Activated CD8-positive, alpha-beta T cell treated with anti-CD3 and anti-CD28 coated beads for 36 hours (primary cell): ENCODE data around the gene SDCCAG8. TPM values are rescaled to one million over a fixed set of nuclear protein-coding genes. Genes with fewer than 3 reads are reported as not detected.

Experiments
- ATAC-seq: fragments of 200-7000 bp; cut with Tn5 transposase; one replicate; pipeline ENCODE4 v1.10.0; 2021; ENCODE audit warnings: mild to moderate bottlenecking, moderate library complexity
- CTCF ChIA-PET: fragments of 350-600 bp; sonication (Branson Sonifier 250); formaldehyde crosslinking; loops from one replicate; lab custom pipeline; 2021; ENCODE audit warnings: antibody characterized with exemption; lab: Charles Lee
- POLR2A ChIA-PET: fragments of 350-600 bp; sonication (Branson Sonifier 250); formaldehyde crosslinking; loops from one replicate; lab custom pipeline; 2021; ENCODE audit warnings: antibody characterized with exemption; lab: Charles Lee
- DNase-seq: peaks from one replicate; pipeline ENCODE4 v3.0.0-alpha.2; 2020
- H3K27ac Mint-ChIP-seq: one replicate; pipeline ENCODE4 v1.8.0; 2021; ENCODE audit warnings: mild to moderate bottlenecking, mixed read lengths
- H3K27me3 Mint-ChIP-seq: one replicate; pipeline ENCODE4 v1.8.0; 2021; ENCODE audit warnings: mixed read lengths
- H3K36me3 Mint-ChIP-seq: one replicate; pipeline ENCODE4 v1.8.0; 2021; ENCODE audit warnings: low read depth, mixed read lengths
- H3K4me1 Mint-ChIP-seq: one replicate; pipeline ENCODE4 v1.8.0; 2021; ENCODE audit warnings: low read depth, mixed read lengths
- H3K4me3 Mint-ChIP-seq: one replicate; pipeline ENCODE4 v1.8.0; 2021; ENCODE audit warnings: mild to moderate bottlenecking, moderate library complexity, mixed read lengths
- H3K9me3 Mint-ChIP-seq: one replicate; pipeline ENCODE4 v1.8.0; 2021; ENCODE audit warnings: mixed read lengths
- intact Hi-C: fragments of 100-400 bp; cut with micrococcal nuclease; formaldehyde crosslinking; loops from one replicate; pipeline ENCODE4 v1.10.0; 2022
- total RNA-seq, 2 experiments: library from RNA; stranded (reverse); gene quantifications; one replicate each; pipeline ENCODE4 v1.2.3, GENCODE V29; 2021
- TF ChIP-seq, protein P1 (sequence below): fragments of 200-600 bp; IDR thresholded peaks from one replicate; pipeline ENCODE4 v1.8.0; 2022; ENCODE audit warnings: antibody characterized with exemption, mild to moderate bottlenecking

Gene SDCCAG8
- total RNA-seq, 2 experiments from 2014 or later, result 22.4 to 22.6 TPM

DNA sequence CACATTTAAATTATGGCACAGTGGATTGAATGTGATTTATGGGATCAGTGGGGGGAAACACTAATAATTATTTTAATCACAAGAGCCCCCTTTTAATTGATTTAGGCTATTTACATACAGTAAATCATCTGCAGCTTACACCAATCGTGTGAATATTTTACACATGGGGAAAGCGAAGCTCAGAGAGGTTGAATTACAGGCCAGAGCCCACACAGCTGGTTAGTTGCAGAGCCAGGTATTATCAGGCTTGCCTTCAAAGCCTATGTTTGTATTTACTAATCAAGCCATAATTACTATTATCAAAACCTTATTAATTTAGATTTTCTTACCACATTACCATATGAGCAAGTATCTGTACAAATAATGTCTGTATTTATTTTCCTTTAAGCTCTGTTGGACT is 749 bp downstream of the SDCCAG8 start:
- DNase-seq (peak; percentile 7), ATAC-seq (no peak)
- Mint-ChIP-seq H3K4me3 (peak overlapping the region; percentile 97), H3K36me3 (peaks cover 9% of the 10 kb centered on the region), H3K27ac (peak overlapping the region; percentile 95), H3K9me3 (no peaks in the 10 kb centered on the region), H3K4me1 (peaks cover 28% of the 10 kb centered on the region), H3K27me3 (no peaks in the 10 kb centered on the region)
- intact Hi-C loops, result no loop called here
- ChIA-PET CTCF (interaction anchor here (1.4 kb wide), 1 partner anchor 21 kb away, joined by 3 read pairs; no protein-coding TSS in a partner anchor), POLR2A (interaction anchor here (1.7 to 2.9 kb wide), 2 partner anchors 17 to 791 kb away, joined by 7 to 13 read pairs; no protein-coding TSS in a partner anchor)
- TF ChIP-seq, protein P1, sequence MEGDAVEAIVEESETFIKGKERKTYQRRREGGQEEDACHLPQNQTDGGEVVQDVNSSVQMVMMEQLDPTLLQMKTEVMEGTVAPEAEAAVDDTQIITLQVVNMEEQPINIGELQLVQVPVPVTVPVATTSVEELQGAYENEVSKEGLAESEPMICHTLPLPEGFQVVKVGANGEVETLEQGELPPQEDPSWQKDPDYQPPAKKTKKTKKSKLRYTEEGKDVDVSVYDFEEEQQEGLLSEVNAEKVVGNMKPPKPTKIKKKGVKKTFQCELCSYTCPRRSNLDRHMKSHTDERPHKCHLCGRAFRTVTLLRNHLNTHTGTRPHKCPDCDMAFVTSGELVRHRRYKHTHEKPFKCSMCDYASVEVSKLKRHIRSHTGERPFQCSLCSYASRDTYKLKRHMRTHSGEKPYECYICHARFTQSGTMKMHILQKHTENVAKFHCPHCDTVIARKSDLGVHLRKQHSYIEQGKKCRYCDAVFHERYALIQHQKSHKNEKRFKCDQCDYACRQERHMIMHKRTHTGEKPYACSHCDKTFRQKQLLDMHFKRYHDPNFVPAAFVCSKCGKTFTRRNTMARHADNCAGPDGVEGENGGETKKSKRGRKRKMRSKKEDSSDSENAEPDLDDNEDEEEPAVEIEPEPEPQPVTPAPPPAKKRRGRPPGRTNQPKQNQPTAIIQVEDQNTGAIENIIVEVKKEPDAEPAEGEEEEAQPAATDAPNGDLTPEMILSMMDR, result no peak

DNA sequence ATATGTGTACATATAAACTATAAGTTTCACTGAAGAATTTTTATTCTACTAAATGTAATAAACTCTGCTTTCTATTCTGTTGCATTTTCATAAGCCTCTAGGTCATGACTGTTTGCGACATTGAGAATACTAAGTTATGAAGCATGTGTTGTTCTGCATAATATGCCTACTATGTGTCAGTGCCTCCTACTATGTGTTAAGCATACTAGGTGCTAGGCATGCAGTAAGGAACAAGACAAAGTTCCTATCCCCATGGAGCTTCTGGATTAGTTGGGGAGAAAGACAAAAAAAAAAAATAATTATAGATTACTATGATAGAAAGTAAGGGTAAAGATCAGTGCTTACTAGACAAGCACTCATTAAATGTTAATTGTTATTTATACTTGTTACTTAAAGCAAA is 1.3 kb downstream of the SDCCAG8 start:
- POLR2A ChIA-PET, result no interaction called here

DNA sequence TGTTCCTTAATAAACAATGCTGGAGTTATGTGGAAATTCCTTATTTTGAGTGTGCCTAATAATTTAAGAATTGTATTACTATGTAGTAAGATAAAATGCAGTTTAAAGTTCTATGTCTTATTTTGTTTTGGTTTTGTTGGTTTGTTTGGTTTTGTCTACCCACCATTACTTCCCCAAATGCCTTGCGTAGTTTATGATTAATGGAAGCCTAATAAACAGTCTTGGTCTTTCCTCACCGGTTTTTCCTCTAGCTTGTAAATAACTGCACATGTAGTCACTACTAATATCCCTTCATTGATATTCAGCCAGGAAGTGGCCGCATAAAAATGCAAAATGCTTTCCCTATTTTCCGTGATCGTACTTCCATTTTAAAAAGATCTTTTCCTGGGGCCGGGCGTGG is 2.9 kb downstream of the SDCCAG8 start:
- ChIA-PET POLR2A (interaction anchor here (1.4 kb wide), 1 partner anchor 55 kb away, joined by 3 read pairs; no protein-coding TSS in a partner anchor), CTCF (interaction anchor here (0.6 kb wide), 1 partner anchor 28 kb away, joined by 3 read pairs; no protein-coding TSS in a partner anchor)
- H3K4me3 Mint-ChIP-seq, result no peak overlapping the region
- ATAC-seq (no peak), DNase-seq (no peak)
- intact Hi-C loops, result no loop called here
- peaks cover 16% of the 10 kb centered on the region for H3K4me1 Mint-ChIP-seq
- peaks cover 11% of the 10 kb centered on the region for H3K36me3 Mint-ChIP-seq
- no peaks in the 10 kb centered on the region for H3K27me3 Mint-ChIP-seq
- no peaks in the 10 kb centered on the region for H3K9me3 Mint-ChIP-seq
- H3K27ac Mint-ChIP-seq, result no peak overlapping the region
- TF ChIP-seq, protein P1, result no peak

More for the DNA sequence above, 1.3 kb downstream of the SDCCAG8 start:
- ATAC-seq, result no peak
- Mint-ChIP-seq H3K27me3 (no peaks in the 10 kb centered on the region), H3K27ac (no peak overlapping the region), H3K36me3 (peaks cover 9% of the 10 kb centered on the region), H3K4me1 (peaks cover 23% of the 10 kb centered on the region), H3K9me3 (no peaks in the 10 kb centered on the region), H3K4me3 (peak overlapping the region; percentile 97)
- DNase-seq, result no peak
- CTCF ChIA-PET, result interaction anchor here (1.4 kb wide), 1 partner anchor 22 kb away, joined by 3 read pairs; no protein-coding TSS in a partner anchor
- intact Hi-C loops, result no loop called here
- TF ChIP-seq, protein P1, result no peak

DNA sequence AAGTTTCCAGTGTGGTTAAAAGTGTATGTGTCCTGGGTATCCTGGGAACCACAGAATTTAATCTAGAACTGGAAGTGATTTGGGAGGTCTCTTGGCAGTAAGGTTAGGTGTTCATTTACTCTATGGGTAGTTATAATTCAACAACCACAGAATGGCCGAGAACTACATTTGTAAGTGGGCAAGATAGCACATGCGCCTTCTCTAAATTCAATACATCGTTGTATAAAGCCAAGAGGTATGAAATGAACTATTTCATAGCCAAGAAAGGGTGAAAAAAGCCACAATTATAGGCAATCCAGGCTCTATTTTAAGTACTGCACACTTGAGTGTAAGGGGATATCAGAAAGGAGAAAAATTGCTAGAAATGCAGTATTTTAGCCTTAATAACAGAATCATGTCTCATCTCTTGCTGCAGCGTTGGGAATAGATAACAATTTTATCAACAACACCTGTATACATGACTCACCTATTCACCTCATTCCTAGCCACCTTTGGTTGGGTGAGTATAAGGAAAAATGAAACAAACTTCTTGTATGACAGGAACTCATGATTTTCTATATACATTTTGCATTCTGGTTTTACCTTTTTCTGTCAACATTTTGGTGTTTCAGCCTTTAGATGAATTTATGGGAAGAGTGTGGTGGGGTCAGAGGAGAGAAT is 4.5 kb downstream of the SDCCAG8 start:
- no peak overlapping the region for H3K27ac Mint-ChIP-seq
- no peaks in the 10 kb centered on the region for H3K27me3 Mint-ChIP-seq
- DNase-seq (no peak), ATAC-seq (no peak)
- CTCF ChIA-PET, result no interaction called here
- no peak overlapping the region for H3K4me3 Mint-ChIP-seq
- POLR2A ChIA-PET, result no interaction called here
- peaks cover 8% of the 10 kb centered on the region for H3K36me3 Mint-ChIP-seq
- H3K4me1 Mint-ChIP-seq, result peaks cover 14% of the 10 kb centered on the region
- H3K9me3 Mint-ChIP-seq, result no peaks in the 10 kb centered on the region
- TF ChIP-seq, protein P1, result no peak
- intact Hi-C loops, result no loop called here

DNA sequence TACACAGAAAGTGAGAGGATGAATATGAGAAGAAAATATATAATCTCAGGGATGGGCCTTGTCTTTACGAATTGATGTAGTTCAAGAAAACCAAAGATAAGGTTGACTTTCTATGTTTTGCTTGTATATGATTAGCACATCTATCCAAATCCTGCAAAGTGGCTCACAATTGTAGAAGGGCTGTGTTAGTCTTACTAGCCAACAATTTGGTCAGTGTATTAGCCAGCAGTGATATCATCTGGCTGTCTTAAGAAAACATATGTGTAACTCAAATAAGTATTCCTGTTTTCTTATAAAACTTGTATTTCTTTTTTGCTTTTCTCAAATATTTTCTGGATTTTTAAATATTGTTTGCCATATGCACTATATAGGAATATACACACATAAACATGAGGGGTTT is 5.5 kb downstream of the SDCCAG8 start:
- TF ChIP-seq, protein P1, result no peak
- intact Hi-C loops, result no loop called here
- no peak overlapping the region for H3K4me3 Mint-ChIP-seq
- peaks cover 14% of the 10 kb centered on the region for H3K4me1 Mint-ChIP-seq
- no peaks in the 10 kb centered on the region for H3K27me3 Mint-ChIP-seq
- ChIA-PET POLR2A (no interaction called here), CTCF (no interaction called here)
- H3K36me3 Mint-ChIP-seq, result peaks cover 8% of the 10 kb centered on the region
- no peaks in the 10 kb centered on the region for H3K9me3 Mint-ChIP-seq
- DNase-seq (no peak), ATAC-seq (no peak)
- H3K27ac Mint-ChIP-seq, result no peak overlapping the region
